GM12872 (cell line): ENCODE measurements around the gene SMC6.

Source experiments
- TF ChIP-seq, protein P1 (sequence below): IDR thresholded peaks from 3 replicates; pipeline ENCODE4 v1.5.1; 2011; ENCODE audit warnings: low read depth, mild to moderate bottlenecking, low read length, moderate library complexity; ENCODE audit not compliant: insufficient read depth

The SMC6 gene, protein sequence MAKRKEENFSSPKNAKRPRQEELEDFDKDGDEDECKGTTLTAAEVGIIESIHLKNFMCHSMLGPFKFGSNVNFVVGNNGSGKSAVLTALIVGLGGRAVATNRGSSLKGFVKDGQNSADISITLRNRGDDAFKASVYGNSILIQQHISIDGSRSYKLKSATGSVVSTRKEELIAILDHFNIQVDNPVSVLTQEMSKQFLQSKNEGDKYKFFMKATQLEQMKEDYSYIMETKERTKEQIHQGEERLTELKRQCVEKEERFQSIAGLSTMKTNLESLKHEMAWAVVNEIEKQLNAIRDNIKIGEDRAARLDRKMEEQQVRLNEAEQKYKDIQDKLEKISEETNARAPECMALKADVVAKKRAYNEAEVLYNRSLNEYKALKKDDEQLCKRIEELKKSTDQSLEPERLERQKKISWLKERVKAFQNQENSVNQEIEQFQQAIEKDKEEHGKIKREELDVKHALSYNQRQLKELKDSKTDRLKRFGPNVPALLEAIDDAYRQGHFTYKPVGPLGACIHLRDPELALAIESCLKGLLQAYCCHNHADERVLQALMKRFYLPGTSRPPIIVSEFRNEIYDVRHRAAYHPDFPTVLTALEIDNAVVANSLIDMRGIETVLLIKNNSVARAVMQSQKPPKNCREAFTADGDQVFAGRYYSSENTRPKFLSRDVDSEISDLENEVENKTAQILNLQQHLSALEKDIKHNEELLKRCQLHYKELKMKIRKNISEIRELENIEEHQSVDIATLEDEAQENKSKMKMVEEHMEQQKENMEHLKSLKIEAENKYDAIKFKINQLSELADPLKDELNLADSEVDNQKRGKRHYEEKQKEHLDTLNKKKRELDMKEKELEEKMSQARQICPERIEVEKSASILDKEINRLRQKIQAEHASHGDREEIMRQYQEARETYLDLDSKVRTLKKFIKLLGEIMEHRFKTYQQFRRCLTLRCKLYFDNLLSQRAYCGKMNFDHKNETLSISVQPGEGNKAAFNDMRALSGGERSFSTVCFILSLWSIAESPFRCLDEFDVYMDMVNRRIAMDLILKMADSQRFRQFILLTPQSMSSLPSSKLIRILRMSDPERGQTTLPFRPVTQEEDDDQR

DNA sequence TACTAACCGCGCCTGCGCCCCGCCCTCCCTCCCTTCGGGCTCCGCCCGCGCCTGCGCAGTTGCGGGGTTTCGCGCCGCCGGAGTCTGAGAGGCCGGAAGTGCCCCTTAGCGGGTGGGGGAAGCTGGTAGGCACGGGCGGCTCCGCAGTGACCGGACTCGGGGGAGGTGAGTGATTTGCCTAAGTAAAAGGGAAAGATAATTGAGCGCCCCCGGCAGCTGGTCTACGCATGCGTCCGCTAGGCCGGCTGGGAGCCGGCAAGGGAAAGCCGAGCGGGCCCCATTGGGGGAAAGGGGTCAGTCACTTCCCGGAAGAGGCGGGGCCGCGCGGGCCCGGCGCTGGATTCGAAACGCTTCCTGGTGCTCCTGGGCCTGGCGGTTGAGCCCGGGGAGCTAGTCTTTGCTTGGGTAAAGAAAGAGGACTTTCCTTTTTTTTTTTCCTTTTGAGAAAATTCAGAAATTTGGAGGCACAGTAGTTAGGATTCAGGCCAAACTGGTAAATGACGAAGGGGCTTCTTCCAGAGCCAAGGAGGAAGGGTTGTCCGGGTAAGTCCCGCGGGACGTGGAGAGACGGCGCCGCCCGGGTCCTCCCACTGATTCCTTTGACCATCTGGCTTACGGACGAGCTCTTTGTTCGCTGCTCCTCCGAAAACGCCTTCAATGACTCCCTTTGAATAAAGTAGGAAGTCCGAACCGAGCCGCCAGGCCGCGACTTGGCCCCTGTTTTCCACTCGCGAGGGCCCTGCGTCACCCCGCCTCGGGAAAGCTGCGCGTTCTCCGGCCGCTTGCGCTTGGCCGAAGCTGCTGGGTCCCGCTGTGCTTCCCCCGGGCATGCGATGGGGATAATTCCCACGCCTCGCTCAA is at the start of gene SMC6, which contains the start of gene GEN1:
SMC6 (minus strand) TSS at position 8 of the 861 bp plus-strand sequence. CDS start 7,864 bp downstream, outside the sequence.
GEN1 (plus strand) TSS at position 336 of the 861 bp plus-strand sequence. CDS start 5,806 bp downstream, outside the sequence.
- TF ChIP-seq, protein P1, sequence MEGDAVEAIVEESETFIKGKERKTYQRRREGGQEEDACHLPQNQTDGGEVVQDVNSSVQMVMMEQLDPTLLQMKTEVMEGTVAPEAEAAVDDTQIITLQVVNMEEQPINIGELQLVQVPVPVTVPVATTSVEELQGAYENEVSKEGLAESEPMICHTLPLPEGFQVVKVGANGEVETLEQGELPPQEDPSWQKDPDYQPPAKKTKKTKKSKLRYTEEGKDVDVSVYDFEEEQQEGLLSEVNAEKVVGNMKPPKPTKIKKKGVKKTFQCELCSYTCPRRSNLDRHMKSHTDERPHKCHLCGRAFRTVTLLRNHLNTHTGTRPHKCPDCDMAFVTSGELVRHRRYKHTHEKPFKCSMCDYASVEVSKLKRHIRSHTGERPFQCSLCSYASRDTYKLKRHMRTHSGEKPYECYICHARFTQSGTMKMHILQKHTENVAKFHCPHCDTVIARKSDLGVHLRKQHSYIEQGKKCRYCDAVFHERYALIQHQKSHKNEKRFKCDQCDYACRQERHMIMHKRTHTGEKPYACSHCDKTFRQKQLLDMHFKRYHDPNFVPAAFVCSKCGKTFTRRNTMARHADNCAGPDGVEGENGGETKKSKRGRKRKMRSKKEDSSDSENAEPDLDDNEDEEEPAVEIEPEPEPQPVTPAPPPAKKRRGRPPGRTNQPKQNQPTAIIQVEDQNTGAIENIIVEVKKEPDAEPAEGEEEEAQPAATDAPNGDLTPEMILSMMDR = no peak

DNA sequence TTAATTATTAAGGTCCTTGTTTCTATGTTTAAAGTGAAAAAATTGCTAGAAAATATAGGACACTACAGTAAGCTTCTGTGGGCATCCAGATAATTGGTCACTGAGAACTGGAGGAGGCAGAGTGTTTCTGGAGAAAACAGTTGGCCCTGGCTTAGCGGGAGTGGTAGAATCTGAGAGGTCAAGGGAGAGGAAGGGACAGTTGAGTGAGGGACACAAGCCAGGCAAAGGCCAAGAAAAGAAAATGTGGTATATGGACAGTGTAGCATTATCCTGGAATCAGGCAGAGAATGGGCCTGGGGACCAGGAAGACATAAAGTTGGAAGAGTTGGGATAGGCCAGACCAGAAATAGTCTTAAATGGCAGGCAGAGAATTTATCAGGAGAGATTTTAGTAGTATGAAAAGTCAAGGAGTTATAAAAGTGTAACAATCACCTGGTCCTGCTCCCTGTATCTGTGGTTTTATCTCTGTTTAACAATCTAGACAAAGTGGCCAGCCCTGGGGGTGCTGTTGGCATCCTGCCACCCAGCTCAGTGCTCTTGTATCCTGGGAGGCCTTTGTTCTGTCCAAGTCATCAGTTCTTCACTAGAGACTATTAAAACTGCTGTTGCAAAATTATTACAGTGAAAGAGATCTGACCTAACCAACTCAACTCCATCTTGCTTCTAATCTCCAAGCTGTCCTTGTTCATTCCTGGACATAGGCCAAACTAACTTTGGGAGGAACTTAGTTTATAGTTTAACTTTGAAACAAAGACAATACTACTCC is 47.3 kb upstream of the SMC6 start:
- TF ChIP-seq, protein P1 = no peak

DNA sequence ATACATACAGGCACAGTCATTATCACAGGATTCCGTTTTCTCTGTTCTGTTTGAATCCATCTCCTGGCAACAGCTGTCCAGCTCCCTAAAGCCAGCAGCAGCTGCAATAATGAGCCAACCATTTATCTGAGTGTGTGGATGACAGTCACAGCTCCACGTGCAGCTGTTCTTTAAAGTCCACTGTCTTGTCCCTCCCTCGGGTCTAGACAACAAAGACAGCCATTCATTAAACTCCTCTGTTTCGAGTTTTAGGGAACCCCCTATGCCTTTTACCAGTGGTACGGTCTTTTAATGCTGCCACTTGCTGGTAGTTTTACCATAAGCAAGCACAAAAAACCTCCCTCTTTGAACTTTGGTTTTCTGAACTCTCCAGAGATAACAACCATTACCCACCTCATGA is 46.6 kb upstream of the SMC6 start:
- TF ChIP-seq, protein P1 = no peak

DNA sequence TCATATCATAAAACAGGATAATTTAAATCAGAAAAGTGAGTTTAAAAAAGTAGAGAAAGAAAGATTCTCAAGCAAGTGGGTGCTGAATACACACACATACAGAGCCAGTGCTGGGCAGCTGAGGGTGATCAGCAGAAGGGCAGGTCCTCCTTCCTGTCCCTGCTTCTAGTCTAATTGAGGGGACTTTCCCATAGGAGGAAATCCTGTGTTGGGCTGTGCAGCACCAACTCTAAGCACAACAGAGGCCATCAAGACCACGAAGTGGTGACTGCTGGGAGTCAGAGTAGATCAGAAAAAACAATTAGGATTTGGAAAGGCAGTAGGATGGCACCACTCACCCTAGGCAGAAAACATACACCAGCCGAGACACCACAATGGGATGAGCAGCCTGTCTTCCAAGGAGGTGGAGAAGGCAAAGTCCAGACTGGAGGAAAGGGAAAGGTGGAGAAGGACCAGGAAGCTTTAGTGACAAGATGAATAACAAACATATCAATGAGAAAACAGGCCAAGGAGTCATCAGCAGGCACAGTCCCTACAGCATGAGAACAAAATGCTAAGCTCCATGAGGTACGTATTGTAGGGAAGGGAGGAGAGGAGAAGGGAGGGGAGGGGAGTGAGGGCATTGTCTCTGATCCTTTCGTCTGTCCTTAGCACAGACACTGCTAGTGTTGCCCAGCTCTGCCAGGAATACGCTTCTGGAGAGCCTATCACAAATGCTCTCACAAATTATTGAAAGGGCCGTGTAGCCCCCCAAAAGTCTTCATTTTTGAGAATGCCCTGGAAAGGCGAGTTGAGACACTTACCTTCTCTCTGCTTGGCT is 45.9 kb upstream of the SMC6 start:
- TF ChIP-seq, protein P1 = no peak

DNA sequence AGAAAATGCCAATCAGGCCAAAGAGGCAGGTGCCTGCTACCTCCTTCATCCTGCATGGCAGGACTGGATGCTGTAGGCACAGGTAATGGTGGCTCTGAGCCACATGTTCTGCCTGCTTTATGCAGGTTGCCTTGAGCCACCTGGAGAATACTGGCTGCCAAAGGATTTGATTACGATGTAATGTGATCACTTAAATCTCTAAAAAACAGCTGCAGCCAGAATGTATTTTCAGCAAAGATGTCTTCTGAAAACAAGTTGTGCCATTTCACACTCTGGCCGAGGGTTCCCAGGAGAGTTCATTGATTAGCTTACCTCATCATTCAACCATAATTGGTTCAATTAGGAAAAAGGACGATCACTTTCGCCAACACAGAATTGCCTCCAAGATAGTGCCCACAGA is 44.7 kb upstream of the SMC6 start:
- TF ChIP-seq, protein P1 = no peak

DNA sequence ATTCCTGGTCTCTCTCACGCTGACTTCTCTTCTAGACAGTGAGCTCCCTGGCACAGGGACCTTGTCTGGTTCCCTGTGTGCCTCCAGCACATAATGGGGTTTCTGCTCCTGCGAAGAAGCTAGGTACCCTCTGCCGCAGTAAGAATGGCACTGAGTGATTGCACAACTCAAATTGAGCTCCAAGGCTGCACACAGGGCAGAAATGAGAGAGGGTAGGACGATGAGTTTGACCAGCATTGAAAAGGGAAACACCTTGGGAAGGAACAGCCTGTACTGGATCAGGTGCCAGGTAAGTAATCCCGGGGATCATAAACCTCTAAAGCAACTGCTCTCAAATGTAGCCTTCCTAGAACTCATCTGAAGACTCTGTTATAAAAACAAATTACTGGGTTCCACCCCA is 41.7 kb upstream of the SMC6 start:
- TF ChIP-seq, protein P1 = no peak
